CD14-positive monocyte (primary cell): ENCODE results near the gene F11R. TPM values are rescaled to one million over a fixed set of nuclear protein-coding genes. Genes with fewer than 3 reads are reported as not detected.

Experiments used
- DNase-seq, 3 donors: peaks; one replicate each; pipeline ENCODE4 v3.0.0-alpha.2; 2011 to 2022
- H2AFZ ChIP-seq: 2 replicates; pipeline ENCODE4 v1.6.0; 2012; ENCODE audit warnings: mild to moderate bottlenecking, low read depth, low read length, inconsistent platforms; ENCODE audit not compliant: insufficient read depth, poor library complexity, severe bottlenecking
- H3K27ac ChIP-seq, 2 donors: 1 replicate in 1 of 2; 2 replicates in 1 of 2; pipeline ENCODE4 v1.5.1; 2012 to 2013; ENCODE audit warnings: low read length in 2 of 2, control low read depth in 1 of 2, inconsistent platforms in 1 of 2, low read depth in 1 of 2, mild to moderate bottlenecking in 1 of 2
- H3K27me3 ChIP-seq, 2 donors: one replicate each; pipeline versions ENCODE4 v1.6.0 to v1.6.1; 2011 to 2013; ENCODE audit warnings: low read length in 2 of 2; ENCODE audit not compliant: control insufficient read depth in 2 of 2, insufficient read depth in 2 of 2
- H3K36me3 ChIP-seq, 2 donors: replicated peaks in 1 of 2; 1 replicate in 1 of 2; 2 replicates in 1 of 2; pipeline versions ENCODE4 v1.5.1 to v1.6.1; 2012 to 2013; ENCODE audit warnings: low read length in 2 of 2, control low read depth in 1 of 2, inconsistent platforms in 1 of 2, mild to moderate bottlenecking in 1 of 2; ENCODE audit not compliant: insufficient read depth in 2 of 2, control insufficient read depth in 1 of 2
- H3K4me1 ChIP-seq, 2 donors: 1 replicate in 1 of 2; 2 replicates in 1 of 2; pipeline versions ENCODE4 v1.5.1 to v1.6.1; 2012 to 2013; ENCODE audit warnings: low read length in 2 of 2, control low read depth in 1 of 2, inconsistent platforms in 1 of 2, mild to moderate bottlenecking in 1 of 2, moderate library complexity in 1 of 2; ENCODE audit not compliant: insufficient read depth in 2 of 2, control insufficient read depth in 1 of 2
- H3K4me2 ChIP-seq: replicated peaks from 2 replicates; pipeline ENCODE3; 2012; ENCODE audit warnings: low read length, moderate library complexity, mild to moderate bottlenecking; ENCODE audit not compliant: poor library complexity, severe bottlenecking; ENCODE audit errors: extremely low read depth
- H3K4me3 ChIP-seq, 3 experiments: fragments of 200-600 bp in 1 of 3; sonication (generic) in 1 of 3; replicated peaks in 1 of 3; 1 replicate in 2 of 3; 2 replicates in 1 of 3; pipeline ENCODE4 v1.5.1; 2011 to 2013; ENCODE audit warnings: low read length in 3 of 3, mild to moderate bottlenecking in 3 of 3, control low read depth in 2 of 3, low read depth in 2 of 3, inconsistent platforms in 1 of 3, moderate library complexity in 1 of 3
- H3K79me2 ChIP-seq: 2 replicates; pipeline ENCODE4 v1.6.0; 2012; ENCODE audit warnings: mild to moderate bottlenecking, control low read depth, inconsistent platforms, low read length, moderate library complexity; ENCODE audit not compliant: insufficient read depth
- H3K9ac ChIP-seq: 2 replicates; pipeline ENCODE4 v1.6.0; 2017; ENCODE audit warnings: low read length, mild to moderate bottlenecking; ENCODE audit not compliant: insufficient read depth, poor library complexity, severe bottlenecking
- H3K9me3 ChIP-seq, 2 donors: replicated peaks in 1 of 2; 1 replicate in 1 of 2; 2 replicates in 1 of 2; pipeline versions ENCODE4 v1.5.1 to v1.6.1; 2012 to 2013; ENCODE audit warnings: low read length in 2 of 2, control low read depth in 1 of 2; ENCODE audit not compliant: control insufficient read depth in 1 of 2, insufficient read depth in 1 of 2
- H4K20me1 ChIP-seq: 2 replicates; pipeline ENCODE4 v1.6.0; 2012; ENCODE audit warnings: mild to moderate bottlenecking, low read length, control low read depth, moderate library complexity; ENCODE audit not compliant: insufficient read depth
- H3K27ac Mint-ChIP-seq, 7 donors: one replicate each; pipeline ENCODE4 v1.8.0; 2020; ENCODE audit warnings: mild to moderate bottlenecking in 7 of 7, mixed read lengths in 7 of 7, moderate library complexity in 6 of 7, inconsistent platforms in 2 of 7
- H3K27me3 Mint-ChIP-seq, 3 donors: one replicate each; pipeline ENCODE4 v1.8.0; 2021 to 2022; ENCODE audit warnings: low read depth in 3 of 3, mild to moderate bottlenecking in 3 of 3, mixed read lengths in 3 of 3, moderate library complexity in 3 of 3, inconsistent platforms in 1 of 3
- H3K36me3 Mint-ChIP-seq, 2 donors: one replicate each; pipeline ENCODE4 v1.8.0; 2020; ENCODE audit warnings: mixed read lengths in 2 of 2, inconsistent platforms in 1 of 2, mild to moderate bottlenecking in 1 of 2
- H3K4me1 Mint-ChIP-seq: one replicate; pipeline ENCODE4 v1.8.0; 2020; ENCODE audit warnings: mild to moderate bottlenecking, mixed read lengths
- H3K4me3 Mint-ChIP-seq, 2 donors: one replicate each; pipeline ENCODE4 v1.8.0; 2020; ENCODE audit warnings: mild to moderate bottlenecking in 2 of 2, mixed read lengths in 2 of 2, moderate library complexity in 1 of 2
- H3K9me3 Mint-ChIP-seq, 7 donors: one replicate each; pipeline ENCODE4 v1.8.0; 2020 to 2022; ENCODE audit warnings: mixed read lengths in 7 of 7, mild to moderate bottlenecking in 6 of 7, moderate library complexity in 6 of 7, inconsistent platforms in 2 of 7
- CTCF ChIP-seq: fragments of 200-600 bp; IDR thresholded peaks from one replicate; pipeline ENCODE4 v1.8.0; 2022; ENCODE audit warnings: antibody characterized with exemption, mild to moderate bottlenecking
- WGBS: methylation state at CpG from one replicate; pipeline ENCODE4 v1.1.5; 2013; ENCODE audit warnings: missing lambda C conversion rate; ENCODE audit not compliant: insufficient coverage; 5-methylcytosine and 5-hydroxymethylcytosine counted together
- intact Hi-C, 2 donors: fragments of 100-400 bp; cut with micrococcal nuclease; formaldehyde crosslinking; loops; one replicate each; pipeline versions ENCODE4 v1.15.0 to v1.15.1; 2023
- polyA plus RNA-seq, 3 donors: library from polyadenylated mRNA; depleted of rRNA in 1 of 3; unstranded in 2 of 3; stranded (reverse) in 1 of 3; fragments of 300-500 nt in 2 of 3; fragments of >200 nt in 1 of 3; fragmentation: Illumina TruSeq in 2 of 3; gene quantifications; 1 replicate in 2 of 3; 2 replicates in 1 of 3; pipeline ENCODE4 v1.2.3, GENCODE V29; 2012 to 2021

F11R gene
- polyA plus RNA-seq, 3 donors = 28.8 to 58.0 (median 35.9) TPM

GRCh38 chr1:161039546-161039945 is 18.6 kb upstream of the F11R start:
- H4K20me1 ChIP-seq = peaks cover 48% of the 10 kb centered on the region
- intact Hi-C loops = no loop called here
- H3K9me3 Mint-ChIP-seq = no peaks in the 10 kb centered on the region
- H3K36me3 Mint-ChIP-seq = peaks cover 44 to 68% of the 10 kb centered on the region in 2 donors
- peak overlapping the region in 5 of 7 donors; percentile 53 to 85 (median 76) for H3K27ac Mint-ChIP-seq
- no peaks in the 10 kb centered on the region for H3K27me3 ChIP-seq
- H3K9ac ChIP-seq = no peak overlapping the region
- peaks cover 41 to 53% of the 10 kb centered on the region in 2 donors for H3K36me3 ChIP-seq
- no peak for TF ChIP-seq CTCF
- WGBS = 100% methylated on average over 1 of the region's 5 CpGs
- H3K79me2 ChIP-seq = peaks cover 38% of the 10 kb centered on the region
- no peak for DNase-seq
- peaks cover 27 to 34% of the 10 kb centered on the region in 2 donors for H3K4me1 ChIP-seq
- H3K4me3 Mint-ChIP-seq = peak overlapping the region in 1 of 2 donors; percentile 79
- H3K27ac ChIP-seq = no peak overlapping the region
- no peaks in the 10 kb centered on the region for H3K9me3 ChIP-seq
- H2AFZ ChIP-seq = no peak overlapping the region
- H3K27me3 Mint-ChIP-seq = no peaks in the 10 kb centered on the region
- peaks cover 42% of the 10 kb centered on the region for H3K4me1 Mint-ChIP-seq
- H3K4me3 ChIP-seq = no peak overlapping the region
- H3K4me2 ChIP-seq = no peak overlapping the region

- Histone ChIP-seq H2AFZ (peak overlapping the region; percentile 71), H3K4me3 (peak overlapping the region; percentile 35 to 73 (median 44)), H3K9ac (peak overlapping the region; percentile 54), H3K36me3 (peaks cover 41 to 53% of the 10 kb centered on the region in 2 donors), H3K9me3 (no peaks in the 10 kb centered on the region), H3K27ac (no peak overlapping the region), H3K27me3 (no peaks in the 10 kb centered on the region), H4K20me1 (peaks cover 48% of the 10 kb centered on the region), H3K4me1 (peaks cover 23 to 31% of the 10 kb centered on the region in 2 donors), H3K4me2 (peak overlapping the region; percentile 81), H3K79me2 (peaks cover 34% of the 10 kb centered on the region)
- H3K27me3 Mint-ChIP-seq = no peaks in the 10 kb centered on the region
- no peak for DNase-seq
- no CpG with 5 or more reads among the region's 3 CpGs for WGBS
- H3K27ac Mint-ChIP-seq = peak overlapping the region; percentile 62 to 90 (median 77)
- peaks cover 39% of the 10 kb centered on the region for H3K4me1 Mint-ChIP-seq
- no peak for TF ChIP-seq CTCF
- peaks cover 42 to 68% of the 10 kb centered on the region in 2 donors for H3K36me3 Mint-ChIP-seq
- no peaks in the 10 kb centered on the region for H3K9me3 Mint-ChIP-seq
- intact Hi-C loops = no loop called here
- H3K4me3 Mint-ChIP-seq = peak overlapping the region; percentile 82 to 88
These were observed 18.2 kb upstream of the F11R start for GRCh38 chr1:161039154-161039545.
